GM15510 (cell line): ENCODE data around the gene ENTPD1.
A peak's percentile ranks its signal among the peaks of the same experiment; 100 is the strongest.

ENCODE experiments used
- POLR2A ChIP-seq: IDR thresholded peaks from 3 replicates; pipeline ENCODE4 v1.6.1; 2011; ENCODE audit warnings: borderline replicate concordance; ENCODE audit not compliant: insufficient read length; ENCODE audit errors: extremely low read depth

The ENTPD1 gene

GRCh38 chr10:95756809-95757684, 1.1 kb downstream of the ENTPD1 start:
- peak; percentile 48 for TF ChIP-seq POLR2A

DNA sequence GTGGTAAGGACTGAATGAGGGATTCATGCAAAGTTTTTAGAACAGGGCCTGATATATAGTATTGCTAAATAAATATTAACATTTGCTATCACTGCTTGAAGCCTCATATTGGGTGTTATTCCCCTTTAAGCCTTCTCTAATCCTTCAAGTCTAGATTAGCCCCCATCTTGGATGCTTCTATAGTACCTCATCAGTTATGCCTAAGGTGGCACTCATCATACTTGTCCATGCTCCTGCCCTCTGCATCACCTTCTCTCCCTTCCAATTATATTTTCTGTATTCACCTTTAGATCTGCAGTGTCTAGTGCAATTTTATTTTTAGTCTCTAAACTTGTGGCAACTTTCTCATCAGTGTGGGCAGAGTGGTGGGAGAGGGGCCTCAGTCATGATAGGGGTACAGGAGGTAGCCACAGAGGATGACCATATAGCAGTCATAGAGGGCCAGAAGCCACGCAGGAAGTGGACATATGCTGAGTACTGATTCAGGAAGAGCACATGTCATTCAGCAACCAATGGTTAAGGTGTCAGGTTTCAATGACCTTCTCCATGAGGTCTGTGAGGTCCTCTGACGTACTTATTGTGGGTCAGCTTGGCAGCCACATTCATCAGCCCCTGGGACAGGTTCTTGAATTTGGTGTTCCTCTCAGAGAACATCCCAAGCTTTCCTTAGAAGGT, 2.5 kb downstream of the ENTPD1 start:
- peak; percentile 54 for TF ChIP-seq POLR2A

DNA sequence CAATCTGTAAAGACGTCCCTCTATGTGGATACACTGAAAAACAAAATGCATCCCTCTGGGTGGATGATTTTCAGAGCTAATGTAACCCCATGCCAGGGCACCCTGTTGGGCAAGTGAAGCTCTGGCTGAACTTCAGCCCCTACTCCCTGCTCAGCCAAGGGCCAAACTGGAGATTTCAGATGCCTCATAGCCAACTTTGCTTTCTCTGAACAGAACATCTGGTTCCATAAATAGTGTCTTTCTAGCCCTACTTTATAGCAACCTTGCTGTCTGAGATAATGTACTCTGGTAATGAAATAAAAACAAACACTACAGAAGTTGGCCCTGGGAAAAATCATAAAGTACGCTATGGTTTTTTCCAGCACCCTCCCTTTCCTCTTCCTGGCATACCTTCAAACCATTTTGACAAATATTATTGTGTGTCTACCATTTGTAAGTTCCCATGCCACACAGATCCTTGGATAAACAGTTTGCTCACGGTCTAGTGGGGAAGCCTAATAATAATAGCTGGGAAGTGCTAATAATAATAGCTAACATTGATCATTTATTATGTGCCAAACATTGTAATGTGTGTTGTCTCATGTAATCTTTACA, 3.4 kb downstream of the ENTPD1 start:
- no peak for TF ChIP-seq POLR2A

GRCh38 chr10:95761939-95762492, 6.1 kb downstream of the ENTPD1 start:
- no peak for TF ChIP-seq POLR2A

GRCh38 chr10:95767884-95768556, 12.1 kb downstream of the ENTPD1 start:
- no peak for TF ChIP-seq POLR2A

GRCh38 chr10:95770084-95770720, 14.2 kb downstream of the ENTPD1 start:
- no peak for TF ChIP-seq POLR2A

DNA sequence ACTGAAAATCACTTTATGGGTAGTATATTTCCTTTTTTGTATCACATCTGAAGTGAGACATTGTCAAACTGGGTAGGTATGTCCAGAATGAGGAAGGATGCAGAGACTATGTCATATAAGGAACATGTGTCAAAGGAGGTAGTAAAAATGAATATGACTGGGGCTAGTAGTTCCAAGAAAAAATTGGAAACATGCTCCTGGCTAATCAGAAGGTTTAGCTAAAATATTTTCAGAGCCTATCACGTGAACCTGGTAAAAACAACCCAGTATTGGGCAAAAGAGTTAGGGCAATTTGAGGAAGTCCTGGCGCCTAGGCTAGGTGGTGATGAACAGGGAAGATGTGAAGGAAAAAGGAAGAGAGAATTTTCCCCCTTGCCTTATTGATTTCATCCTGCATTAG, 26.4 kb downstream of the ENTPD1 start:
- no peak for TF ChIP-seq POLR2A

DNA sequence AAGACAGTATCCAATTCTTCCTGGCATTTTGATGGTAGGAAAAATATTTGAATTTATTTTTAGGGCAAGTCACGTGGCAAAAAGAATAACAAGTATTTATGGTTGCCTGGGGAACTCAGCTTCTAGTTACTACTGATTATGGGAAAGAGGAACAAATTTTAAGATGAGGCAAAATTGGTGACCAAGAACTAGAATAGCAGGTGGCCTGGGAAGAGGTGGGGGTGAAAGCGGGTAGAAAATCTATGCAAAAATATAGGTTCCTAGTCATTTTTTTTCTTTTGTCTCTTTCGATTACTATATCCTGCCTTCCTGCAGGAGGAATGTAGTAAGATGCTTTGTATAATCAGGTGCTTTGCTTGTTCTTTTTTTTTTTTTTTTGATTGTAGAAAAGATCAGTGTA, 27.8 kb downstream of the ENTPD1 start:
- TF ChIP-seq POLR2A, result no peak

DNA sequence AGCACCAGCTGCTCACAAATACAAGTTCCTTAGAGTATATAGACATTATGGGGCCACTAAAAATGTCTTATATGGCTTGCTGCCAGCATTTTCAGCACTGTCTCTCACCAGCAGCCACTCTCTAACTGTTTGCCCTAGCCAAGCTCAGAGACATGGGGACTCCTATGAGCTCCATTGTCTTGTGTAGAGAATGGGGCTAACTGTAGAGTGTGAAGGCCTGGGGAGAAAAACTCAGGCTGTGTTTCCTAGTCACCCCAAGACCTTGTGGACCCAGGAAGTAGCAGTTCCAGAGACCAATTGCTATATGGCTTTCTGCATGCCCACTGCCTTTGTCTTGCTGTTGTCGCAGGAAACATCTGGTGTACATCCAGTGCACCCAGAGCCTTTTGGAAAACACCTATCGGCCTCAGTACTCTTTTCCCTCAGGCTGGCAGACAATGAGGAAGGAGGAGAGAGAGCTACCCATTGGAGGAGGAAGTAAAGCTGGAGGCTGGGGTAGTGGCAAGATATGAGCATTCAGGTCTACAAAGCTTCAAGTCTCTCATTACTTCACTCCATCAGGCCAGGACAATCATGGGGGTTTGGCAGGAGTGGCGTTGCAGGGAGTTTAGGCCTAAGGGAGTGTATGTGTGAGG, 28.4 kb downstream of the ENTPD1 start:
- peak; percentile 10 for TF ChIP-seq POLR2A

GRCh38 chr10:95785317-95785716, 29.4 kb downstream of the ENTPD1 start:
- peak; percentile 6 for TF ChIP-seq POLR2A

- TF ChIP-seq POLR2A, result no peak
These were observed 30.1 kb downstream of the ENTPD1 start for GRCh38 chr10:95785942-95786669.

- peak; percentile 29 for TF ChIP-seq POLR2A
These were observed 31.5 kb downstream of the ENTPD1 start for GRCh38 chr10:95787447-95787846.

DNA sequence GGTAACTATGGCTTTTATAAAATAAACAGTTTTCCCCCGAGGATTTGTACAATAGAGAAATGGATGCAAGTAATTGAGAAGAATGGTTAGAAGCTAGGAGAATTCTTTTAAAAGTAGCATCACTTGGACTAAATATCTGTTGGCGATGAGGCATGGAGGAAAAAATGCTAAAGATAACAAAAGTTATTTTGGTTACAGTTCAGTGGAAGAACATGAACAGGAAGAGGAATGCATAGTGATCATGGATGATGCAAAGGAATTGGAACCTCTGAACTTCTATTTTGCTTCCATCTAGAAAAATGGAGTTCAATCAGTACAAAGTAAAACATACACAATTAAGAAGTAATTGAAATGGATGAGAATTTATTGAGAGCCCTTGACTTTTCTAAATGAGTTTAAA, 32.9 kb downstream of the ENTPD1 start:
- TF ChIP-seq POLR2A, result no peak
